ENCODE results near the gene TPI1. TPM values are rescaled to one million over a fixed set of nuclear protein-coding genes. Genes with fewer than 3 reads are reported as not detected.

TPI1 gene
- 100 to 1,000 TPM; 394 to 521 TPM for total RNA-seq
- 100 to 1,000 TPM; 416 to 483 (median 444) TPM for polyA plus RNA-seq (ENCODE audit: insufficient read length in 6 of 6)
- long read RNA-seq, donor 1, transcript TPI1-204 (2 exons, 427 nt), result minor isoform, 5 of 479 reads
- long read RNA-seq, donor 1, transcript TPI1-201 (7 exons, 1,763 nt), result major isoform, 367 of 479 reads
- long read RNA-seq, donor 1, partial matches to known transcripts, result 84 of 479 reads
- long read RNA-seq, donor 1, other reads (novel, unspliced or antisense), result 23 of 479 reads
- long read RNA-seq, donor 2, transcript TPI1-201 (7 exons, 1,763 nt), result major isoform, 267 of 328 reads
- long read RNA-seq, donor 2, transcript TPI1-204 (2 exons, 427 nt), result minor isoform, 5 of 328 reads
- long read RNA-seq, donor 2, partial matches to known transcripts, result 35 of 328 reads
- long read RNA-seq, donor 2, other reads (novel, unspliced or antisense), result 21 of 328 reads
- long read RNA-seq, donor 3, transcript TPI1-201 (7 exons, 1,763 nt), result major isoform, 286 of 363 reads
- long read RNA-seq, donor 3, partial matches to known transcripts, result 56 of 363 reads
- long read RNA-seq, donor 3, other reads (novel, unspliced or antisense), result 19 of 363 reads
- long read RNA-seq, donor 4, transcript TPI1-201 (7 exons, 1,763 nt), result major isoform, 819 of 852 reads
- long read RNA-seq, donor 4, partial matches to known transcripts, result 13 of 852 reads
- long read RNA-seq, donor 4, other reads (novel, unspliced or antisense), result 18 of 852 reads
- long read RNA-seq, donor 5, transcript TPI1-201 (7 exons, 1,763 nt), result major isoform, 261 of 348 reads
- long read RNA-seq, donor 5, partial matches to known transcripts, result 59 of 348 reads
- long read RNA-seq, donor 5, other reads (novel, unspliced or antisense), result 23 of 348 reads
- long read RNA-seq, donor 6, transcript TPI1-201 (7 exons, 1,763 nt), result major isoform, 293 of 364 reads
- long read RNA-seq, donor 6, partial matches to known transcripts, result 39 of 364 reads
- long read RNA-seq, donor 6, other reads (novel, unspliced or antisense), result 31 of 364 reads
- long read RNA-seq, donor 7, transcript TPI1-201 (7 exons, 1,763 nt), result major isoform, 207 of 249 reads
- long read RNA-seq, donor 7, partial matches to known transcripts, result 36 of 249 reads
- long read RNA-seq, donor 7, other reads (novel, unspliced or antisense), result 5 of 249 reads
- long read RNA-seq, donor 8, transcript TPI1-201 (7 exons, 1,763 nt), result major isoform, 269 of 346 reads
- long read RNA-seq, donor 8, transcript TPI1-204 (2 exons, 427 nt), result minor isoform, 6 of 346 reads
- long read RNA-seq, donor 8, partial matches to known transcripts, result 40 of 346 reads
- long read RNA-seq, donor 8, other reads (novel, unspliced or antisense), result 31 of 346 reads
- long read RNA-seq, donor 9, transcript TPI1-201 (7 exons, 1,763 nt), result major isoform, 7 of 7 reads
- long read RNA-seq, donor 9, partial matches to known transcripts, result 0 of 7 reads
- long read RNA-seq, donor 9, other reads (novel, unspliced or antisense), result 0 of 7 reads
- long read RNA-seq, donor 10, transcript TPI1-201 (7 exons, 1,763 nt), result major isoform, 2,178 of 2,254 reads
- long read RNA-seq, donor 10, partial matches to known transcripts, result 12 of 2,254 reads
- long read RNA-seq, donor 10, other reads (novel, unspliced or antisense), result 63 of 2,254 reads
- long read RNA-seq, donor 11, transcript TPI1-201 (7 exons, 1,763 nt), result major isoform, 275 of 369 reads
- long read RNA-seq, donor 11, partial matches to known transcripts, result 52 of 369 reads
- long read RNA-seq, donor 11, other reads (novel, unspliced or antisense), result 38 of 369 reads
- long read RNA-seq, donor 12, transcript TPI1-201 (7 exons, 1,763 nt), result major isoform, 209 of 294 reads
- long read RNA-seq, donor 12, partial matches to known transcripts, result 68 of 294 reads
- long read RNA-seq, donor 12, other reads (novel, unspliced or antisense), result 14 of 294 reads

DNA sequence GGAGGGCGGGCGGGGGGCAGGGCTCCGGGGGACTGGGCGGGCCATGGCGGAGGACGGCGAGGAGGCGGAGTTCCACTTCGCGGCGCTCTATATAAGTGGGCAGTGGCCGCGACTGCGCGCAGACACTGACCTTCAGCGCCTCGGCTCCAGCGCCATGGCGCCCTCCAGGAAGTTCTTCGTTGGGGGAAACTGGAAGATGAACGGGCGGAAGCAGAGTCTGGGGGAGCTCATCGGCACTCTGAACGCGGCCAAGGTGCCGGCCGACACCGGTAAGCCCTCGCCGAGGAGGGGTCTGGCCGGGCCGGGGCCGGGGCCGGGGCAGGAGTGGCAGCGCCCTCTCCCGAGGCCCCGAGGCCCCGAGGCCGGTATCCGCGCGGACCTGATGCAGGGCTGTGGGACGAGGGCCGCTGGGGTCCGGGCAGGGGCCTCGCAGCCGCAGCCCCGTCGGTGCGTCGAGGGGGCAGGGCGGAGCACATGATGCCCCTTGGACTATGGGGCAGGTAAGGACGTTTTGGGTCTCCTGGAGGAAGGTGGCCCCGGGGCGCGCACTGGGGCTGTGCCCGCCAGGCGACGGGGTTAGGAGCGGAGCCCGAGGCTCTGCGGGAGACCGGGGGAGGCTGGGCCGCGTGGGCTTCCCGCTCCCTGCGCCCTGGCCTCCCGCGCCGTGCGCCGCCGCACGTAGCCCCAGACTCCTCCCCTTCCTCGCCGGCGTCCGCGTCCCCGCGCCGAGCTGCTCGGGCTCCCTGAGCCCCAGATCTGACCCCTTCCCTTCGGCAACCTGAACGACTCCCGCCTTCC lies at the start of gene TPI1:
TSS of gene TPI1 (plus strand) at position 119 of the 798 bp plus-strand sequence. CDS start at position 155, 36 bp downstream.
- peak within 1 kb of the TSS; percentile 95 to 96 for H3K27ac ChIP-seq
- peaks cover 0 to 61% of the 10 kb centered on the region in 2 donors for H3K36me3 ChIP-seq
- no peaks in the 10 kb centered on the region for H3K27me3 ChIP-seq
- TF ChIP-seq, protein P1, sequence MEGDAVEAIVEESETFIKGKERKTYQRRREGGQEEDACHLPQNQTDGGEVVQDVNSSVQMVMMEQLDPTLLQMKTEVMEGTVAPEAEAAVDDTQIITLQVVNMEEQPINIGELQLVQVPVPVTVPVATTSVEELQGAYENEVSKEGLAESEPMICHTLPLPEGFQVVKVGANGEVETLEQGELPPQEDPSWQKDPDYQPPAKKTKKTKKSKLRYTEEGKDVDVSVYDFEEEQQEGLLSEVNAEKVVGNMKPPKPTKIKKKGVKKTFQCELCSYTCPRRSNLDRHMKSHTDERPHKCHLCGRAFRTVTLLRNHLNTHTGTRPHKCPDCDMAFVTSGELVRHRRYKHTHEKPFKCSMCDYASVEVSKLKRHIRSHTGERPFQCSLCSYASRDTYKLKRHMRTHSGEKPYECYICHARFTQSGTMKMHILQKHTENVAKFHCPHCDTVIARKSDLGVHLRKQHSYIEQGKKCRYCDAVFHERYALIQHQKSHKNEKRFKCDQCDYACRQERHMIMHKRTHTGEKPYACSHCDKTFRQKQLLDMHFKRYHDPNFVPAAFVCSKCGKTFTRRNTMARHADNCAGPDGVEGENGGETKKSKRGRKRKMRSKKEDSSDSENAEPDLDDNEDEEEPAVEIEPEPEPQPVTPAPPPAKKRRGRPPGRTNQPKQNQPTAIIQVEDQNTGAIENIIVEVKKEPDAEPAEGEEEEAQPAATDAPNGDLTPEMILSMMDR (IDR thresholded peaks at IDR 0.05), result no peak
- H3K9me3 ChIP-seq, result no peaks in the 10 kb centered on the region
- DNase-seq, result peak; percentile 82 to 97 (median 91)
- intact Hi-C loops (cut with DNase I), result no loop called here
- peaks cover 31 to 50% of the 10 kb centered on the region in 2 donors for H3K4me1 ChIP-seq
- peak within 1 kb of the TSS; percentile 100 for H3K4me3 ChIP-seq
- peak; percentile 83 for ATAC-seq

DNA sequence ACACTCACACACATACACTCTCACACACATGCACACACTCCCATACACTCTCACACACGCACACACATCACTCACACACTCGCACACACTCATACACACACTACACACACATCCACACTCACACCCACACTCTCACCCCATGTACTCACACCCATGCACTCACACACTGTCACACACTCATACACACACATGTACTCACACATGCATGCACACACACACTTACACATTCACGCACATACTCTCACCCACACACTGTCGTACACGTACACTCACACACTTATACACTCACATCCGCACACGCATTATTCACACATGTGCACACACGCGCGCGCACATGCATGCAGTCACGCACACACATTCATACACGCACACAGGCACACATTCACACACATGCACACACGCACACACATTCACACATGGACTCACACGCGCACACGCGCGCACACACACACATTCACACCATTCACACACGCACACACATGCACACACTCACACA lies 49.6 kb upstream of the TPI1 start:
- H3K27me3 ChIP-seq, result peaks cover 0 to 14% of the 10 kb centered on the region in 2 donors
- peaks cover 0 to 5% of the 10 kb centered on the region in 2 donors for H3K36me3 ChIP-seq
- no peak overlapping the region for H3K27ac ChIP-seq
- peaks cover 0 to 20% of the 10 kb centered on the region in 2 donors for H3K4me1 ChIP-seq
- intact Hi-C loops (cut with DNase I), result no loop called here
- no peaks in the 10 kb centered on the region for H3K9me3 ChIP-seq
- DNase-seq (no peak), ATAC-seq (no peak)
- TF ChIP-seq, protein P1 (IDR thresholded peaks at IDR 0.05), result no peak
- no peak overlapping the region for H3K4me3 ChIP-seq

DNA sequence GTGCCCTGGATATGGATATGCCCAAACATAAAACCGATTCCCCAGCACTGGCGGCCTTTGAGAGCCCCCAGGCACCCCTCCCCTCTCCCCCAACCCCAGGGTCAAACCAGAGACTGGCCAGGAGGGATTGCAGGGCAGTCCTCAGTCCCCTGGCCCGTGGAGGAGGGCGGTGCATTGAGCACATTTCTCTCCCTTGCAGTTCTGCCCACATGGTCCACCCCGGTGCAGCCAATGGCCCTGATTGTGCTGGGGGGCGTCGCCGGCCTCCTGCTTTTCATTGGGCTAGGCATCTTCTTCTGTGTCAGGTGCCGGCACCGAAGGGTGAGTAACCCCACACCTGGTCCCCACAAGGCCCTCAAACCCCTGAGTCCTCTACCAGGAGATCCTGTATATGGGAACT lies 49.1 kb upstream of the TPI1 start:
- ATAC-seq, result no peak
- intact Hi-C loops (cut with DNase I), result no loop called here
- no peak overlapping the region for H3K27ac ChIP-seq
- no peak for DNase-seq
- H3K4me1 ChIP-seq, result peaks cover 0 to 20% of the 10 kb centered on the region in 2 donors
- no peaks in the 10 kb centered on the region for H3K9me3 ChIP-seq
- H3K27me3 ChIP-seq, result peaks cover 0 to 18% of the 10 kb centered on the region in 2 donors
- H3K4me3 ChIP-seq, result no peak overlapping the region
- H3K36me3 ChIP-seq, result peaks cover 0 to 5% of the 10 kb centered on the region in 2 donors
- TF ChIP-seq, protein P1 (IDR thresholded peaks at IDR 0.05), result no peak

All from left lung (tissue), 14 donors.